GM23338 (cell line): ENCODE measurements around the gene SPAG7. TPM values are rescaled to one million over a fixed set of nuclear protein-coding genes. Genes with fewer than 3 reads are reported as not detected.

ENCODE experiments used
- ATAC-seq: fragments of 200-7000 bp; cut with Tn5 transposase; 3 replicates; pipeline ENCODE4 v1.9.1; 2020
- DNase-seq: peaks from one replicate; pipeline ENCODE4 v3.0.0-alpha.2; 2015; ENCODE audit warnings: low spot score
- H2AFZ ChIP-seq: fragments of 200-600 bp; sonication (generic); 2 replicates; pipeline ENCODE4 v1.8.0; 2016; ENCODE audit warnings: antibody characterized with exemption, mild to moderate bottlenecking, moderate library complexity
- H3F3A ChIP-seq: fragments of 200-600 bp; sonication (generic); replicated peaks from 2 replicates; pipeline ENCODE4 v1.8.0; 2017; ENCODE audit warnings: antibody characterized with exemption, mixed run types, low read depth
- H3K27ac ChIP-seq: fragments of 200-600 bp; sonication (generic); 2 replicates; pipeline ENCODE4 v1.6.1; 2016; ENCODE audit warnings: low read depth
- H3K27me3 ChIP-seq: fragments of 200-600 bp; sonication (generic); 2 replicates; pipeline ENCODE4 v1.8.0; 2016; ENCODE audit warnings: mild to moderate bottlenecking, mixed run types, moderate library complexity; ENCODE audit not compliant: insufficient read depth
- H3K36me3 ChIP-seq: fragments of 200-600 bp; sonication (generic); 2 replicates; pipeline ENCODE4 v1.8.0; 2016; ENCODE audit warnings: mild to moderate bottlenecking; ENCODE audit not compliant: insufficient read depth
- H3K4me1 ChIP-seq: fragments of 200-600 bp; sonication (generic); 2 replicates; pipeline ENCODE4 v1.8.0; 2016; ENCODE audit warnings: mild to moderate bottlenecking, moderate library complexity; ENCODE audit not compliant: insufficient read depth
- H3K4me2 ChIP-seq: fragments of 200-600 bp; sonication (generic); 2 replicates; pipeline ENCODE4 v1.7.1; 2017; ENCODE audit warnings: mixed run types
- H3K4me3 ChIP-seq: fragments of 200-600 bp; sonication (generic); 2 replicates; pipeline ENCODE4 v1.6.1; 2016; ENCODE audit warnings: mixed run types
- H3K79me2 ChIP-seq: fragments of 200-600 bp; sonication (generic); replicated peaks from 2 replicates; pipeline ENCODE4 v1.8.0; 2017; ENCODE audit warnings: mild to moderate bottlenecking; ENCODE audit not compliant: insufficient read depth
- H3K9me2 ChIP-seq: fragments of 200-600 bp; sonication (generic); 2 replicates; pipeline ENCODE4 v1.8.0; 2017; ENCODE audit not compliant: insufficient read depth
- H4K20me1 ChIP-seq: fragments of 200-600 bp; sonication (generic); replicated peaks from 2 replicates; pipeline ENCODE4 v1.8.0; 2017; ENCODE audit warnings: mild to moderate bottlenecking; ENCODE audit not compliant: insufficient read depth
- H3K27ac Mint-ChIP-seq: 2 replicates; pipeline ENCODE4 v1.8.0; 2020; ENCODE audit warnings: inconsistent platforms, mild to moderate bottlenecking, moderate library complexity, mixed read lengths
- H3K27me3 Mint-ChIP-seq: 3 replicates; pipeline ENCODE4 v1.8.0; 2022; ENCODE audit warnings: low read depth, mild to moderate bottlenecking, moderate library complexity, mixed read lengths, inconsistent platforms; ENCODE audit not compliant: insufficient read depth, poor library complexity
- H3K36me3 Mint-ChIP-seq: 3 replicates; pipeline ENCODE4 v1.8.0; 2021; ENCODE audit warnings: low read depth, mild to moderate bottlenecking, inconsistent platforms, moderate library complexity, mixed read lengths
- H3K4me1 Mint-ChIP-seq: 3 replicates; pipeline ENCODE4 v1.8.0; 2020; ENCODE audit warnings: mild to moderate bottlenecking, inconsistent platforms, mixed read lengths
- H3K4me3 Mint-ChIP-seq: 3 replicates; pipeline ENCODE4 v1.8.0; 2021; ENCODE audit warnings: moderate library complexity, mild to moderate bottlenecking, inconsistent platforms, mixed read lengths
- H3K9me3 Mint-ChIP-seq: 3 replicates; pipeline ENCODE4 v1.8.0; 2020; ENCODE audit warnings: moderate library complexity, mild to moderate bottlenecking, inconsistent platforms, mixed read lengths
- CREB1 ChIP-seq: fragments of 250-450 bp; sonication (Bioruptor Pico); IDR thresholded peaks from 2 replicates; pipeline ENCODE4 v1.5.0; 2020; ENCODE audit warnings: low read depth, mild to moderate bottlenecking, moderate library complexity
- ETS1 ChIP-seq: IDR thresholded peaks from 2 replicates; pipeline ENCODE4 v1.6.1; 2016; ENCODE audit warnings: antibody characterized with exemption
- EZH2 ChIP-seq: fragments of 200-600 bp; sonication (generic); IDR thresholded peaks from one replicate; pipeline ENCODE4 v1.8.0; 2017; ENCODE audit warnings: antibody characterized with exemption, mild to moderate bottlenecking, low read depth; ENCODE audit not compliant: unreplicated experiment
- EZH2phosphoT487 ChIP-seq: fragments of 200-600 bp; sonication (generic); IDR thresholded peaks from one replicate; pipeline ENCODE4 v1.8.1; 2018; ENCODE audit warnings: antibody characterized with exemption; ENCODE audit not compliant: unreplicated experiment
- JUNB ChIP-seq: IDR thresholded peaks from one replicate; pipeline ENCODE4 v1.6.1; 2016; ENCODE audit warnings: antibody characterized with exemption; ENCODE audit not compliant: unreplicated experiment
- POLR2AphosphoS5 ChIP-seq: IDR thresholded peaks from 2 replicates; pipeline ENCODE4 v1.6.1; 2016; ENCODE audit warnings: antibody characterized with exemption, low read depth
- STAT1 ChIP-seq: IDR thresholded peaks from one replicate; pipeline ENCODE4 v1.6.1; 2016; ENCODE audit warnings: antibody characterized with exemption; ENCODE audit not compliant: unreplicated experiment
- ZNF114 ChIP-seq: fragments of 250-450 bp; sonication (Bioruptor Pico); IDR thresholded peaks from 2 replicates; pipeline ENCODE4 v1.5.0; 2020; ENCODE audit warnings: mild to moderate bottlenecking, moderate library complexity
- ZNF331 ChIP-seq: fragments of 250-450 bp; sonication (Bioruptor Pico); IDR thresholded peaks from 2 replicates; pipeline ENCODE4 v1.5.0; 2020; ENCODE audit warnings: low read depth, mild to moderate bottlenecking, moderate library complexity
- long read RNA-seq: library from polyadenylated mRNA; unstranded; transcript quantifications from one replicate; pipeline ENCODE4 v2.0.0, GENCODE V29; 2020; ENCODE audit not compliant: unreplicated experiment
- polyA plus RNA-seq: library from polyadenylated mRNA; unstranded; fragments of >200 nt; fragmentation: Nextera tagmentation; extraction: Ambion mirVana; gene quantifications from 2 replicates; pipeline ENCODE4 v1.2.1, GENCODE V29; 2016
- total RNA-seq: library from RNA; depleted of rRNA; stranded (reverse); fragments of >200 nt; shearing (Covaris generic); gene quantifications from 2 replicates; pipeline ENCODE4 v1.2.3, GENCODE V29; 2014; rRNA removed
- TF ChIP-seq, protein P1 (sequence below), 2 experiments: fragments of 200-600 bp in 1 of 2; sonication (generic) in 1 of 2; conservative IDR thresholded peaks; 2 replicates each; pipeline versions ENCODE4 v1.5.1 to v1.6.1; 2016 to 2017; ENCODE audit warnings: antibody characterized with exemption in 2 of 2, low read depth in 2 of 2, mild to moderate bottlenecking in 2 of 2, moderate library complexity in 1 of 2
- TF ChIP-seq, protein P2 (sequence below): IDR thresholded peaks from one replicate; pipeline ENCODE4 v1.6.1; 2018; ENCODE audit warnings: antibody characterized with exemption; ENCODE audit not compliant: unreplicated experiment

SPAG7 gene
- total RNA-seq (77.9 and 85.3 TPM in 2 replicates), polyA plus RNA-seq (226 and 242 TPM in 2 replicates)
- long read RNA-seq, transcript SPAG7-201 (7 exons, 1,058 nt): major isoform, 100 of 107 reads
- long read RNA-seq, partial matches to known transcripts: 1 of 107 reads
- long read RNA-seq, other reads (novel, unspliced or antisense): 2 of 107 reads

DNA sequence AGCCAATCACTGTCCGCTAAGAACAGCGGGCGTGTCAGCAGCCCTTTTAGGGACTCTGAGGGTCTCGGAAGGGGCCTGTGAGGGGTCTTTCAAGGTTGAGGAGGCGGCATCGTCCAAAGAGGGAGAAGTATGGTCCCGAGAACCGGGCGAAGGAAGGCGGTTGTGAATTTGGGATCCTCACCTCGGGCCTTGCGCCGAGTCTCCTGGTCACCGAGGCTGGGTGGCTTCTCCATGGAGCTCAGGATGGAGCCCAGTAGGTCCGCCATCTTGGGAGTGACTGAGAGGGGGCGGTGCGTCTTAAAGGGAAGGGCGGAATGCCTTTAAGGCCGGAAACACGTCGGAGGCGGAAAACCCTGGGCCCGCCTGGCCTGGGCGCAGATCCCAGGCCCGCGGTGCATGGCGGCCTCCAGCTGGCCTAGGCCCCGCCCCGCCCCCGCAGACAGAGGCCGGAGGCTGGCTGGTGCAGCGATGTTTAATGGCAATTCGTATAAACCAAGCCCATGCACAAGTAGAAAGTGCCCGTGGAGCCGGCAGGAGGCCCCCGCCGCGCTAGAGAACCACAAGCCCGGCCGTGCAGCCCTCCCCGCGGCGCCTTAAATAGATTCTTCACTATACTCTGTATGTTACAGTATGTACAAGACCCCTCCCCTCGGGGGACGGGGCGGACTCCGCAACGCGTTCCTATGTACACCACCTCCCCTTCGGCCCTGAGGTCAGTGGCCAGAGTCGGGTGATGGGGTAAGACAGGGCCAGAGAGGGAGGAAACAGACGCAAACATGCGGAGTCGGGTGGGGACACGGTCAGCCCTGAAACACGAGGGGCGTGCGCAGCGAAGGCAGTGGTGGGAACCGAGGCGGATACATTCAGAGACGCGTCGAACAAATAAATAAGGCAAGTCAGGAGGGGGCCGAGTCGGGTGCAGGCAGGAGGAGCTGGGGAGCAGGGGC, at the start of gene SPAG7:
Gene SPAG7, minus strand, starts transcription at position 279 of the 947 bp plus-strand sequence. Its CDS starts 13 bp downstream, at position 266.
- H3K4me2 ChIP-seq: peak within 1 kb of the TSS; percentile 99
- H3K79me2 ChIP-seq: peaks cover 38% of the 10 kb centered on the region
- peak; percentile 96 for DNase-seq
- no peaks in the 10 kb centered on the region for H3K9me2 ChIP-seq
- peak within 1 kb of the TSS; percentile 69 for H3K4me3 ChIP-seq
- Mint-ChIP-seq H3K4me3 (no peak within 1 kb of the TSS), H3K36me3 (peaks cover 65% of the 10 kb centered on the region), H3K27ac (no peak within 1 kb of the TSS; the same call in 1 of the 2 replicates), H3K4me1 (peaks cover 31% of the 10 kb centered on the region), H3K27me3 (peaks cover 24% of the 10 kb centered on the region), H3K9me3 (peaks cover 18% of the 10 kb centered on the region)
- 0 out of 2 replicates have a peak, but pooled peaks cover 9% of the 10 kb centered on the region for H4K20me1 ChIP-seq
- ATAC-seq: peak; percentile 60
- peak within 1 kb of the TSS; percentile 63 for H2AFZ ChIP-seq
- TF ChIP-seq JUNB (no peak), CREB1 (peak; percentile 37), ETS1 (0 out of 2 replicates have a peak, but pooled peaks have one; percentile 2), POLR2AphosphoS5 (peak; percentile 46)
- H3K27me3 ChIP-seq: no peaks in the 10 kb centered on the region
- peaks cover 16% of the 10 kb centered on the region; the same call in 1 of the 2 replicates for H3F3A ChIP-seq
- H3K36me3 ChIP-seq: no peaks in the 10 kb centered on the region; the same call in 1 of the 2 replicates
- H3K4me1 ChIP-seq: peaks cover 26% of the 10 kb centered on the region
- H3K27ac ChIP-seq: peak within 1 kb of the TSS; percentile 97

GRCh38 chr17:5014357-5014756, 46.7 kb upstream of the SPAG7 start:
- peaks cover 56% of the 10 kb centered on the region for H3K36me3 Mint-ChIP-seq
- peaks cover 21% of the 10 kb centered on the region for H3K36me3 ChIP-seq
- H3K4me1 Mint-ChIP-seq: no peaks in the 10 kb centered on the region
- H3K4me2 ChIP-seq: no peak overlapping the region
- no peaks in the 10 kb centered on the region for H3F3A ChIP-seq
- no peaks in the 10 kb centered on the region for H4K20me1 ChIP-seq
- no peak overlapping the region for H3K4me3 ChIP-seq
- H3K27ac Mint-ChIP-seq: no peak overlapping the region
- H3K79me2 ChIP-seq: no peaks in the 10 kb centered on the region
- H3K27ac ChIP-seq: no peak overlapping the region
- DNase-seq (no peak), ATAC-seq (no peak)
- H3K4me3 Mint-ChIP-seq: no peak overlapping the region
- no peaks in the 10 kb centered on the region for H3K27me3 ChIP-seq
- peaks cover 8% of the 10 kb centered on the region for H3K27me3 Mint-ChIP-seq
- H3K4me1 ChIP-seq: no peaks in the 10 kb centered on the region
- no peaks in the 10 kb centered on the region for H3K9me3 Mint-ChIP-seq
- H2AFZ ChIP-seq: no peak overlapping the region
- H3K9me2 ChIP-seq: no peaks in the 10 kb centered on the region
- TF ChIP-seq CREB1 (no peak), EZH2 (no peak), JUNB (no peak), ZNF114 (CRISPR knock-in tag) (no peak), STAT1 (no peak), ZNF331 (CRISPR knock-in tag) (no peak), ETS1 (no peak), POLR2AphosphoS5 (no peak), EZH2phosphoT487 (no peak)
- TF ChIP-seq, protein P1, sequence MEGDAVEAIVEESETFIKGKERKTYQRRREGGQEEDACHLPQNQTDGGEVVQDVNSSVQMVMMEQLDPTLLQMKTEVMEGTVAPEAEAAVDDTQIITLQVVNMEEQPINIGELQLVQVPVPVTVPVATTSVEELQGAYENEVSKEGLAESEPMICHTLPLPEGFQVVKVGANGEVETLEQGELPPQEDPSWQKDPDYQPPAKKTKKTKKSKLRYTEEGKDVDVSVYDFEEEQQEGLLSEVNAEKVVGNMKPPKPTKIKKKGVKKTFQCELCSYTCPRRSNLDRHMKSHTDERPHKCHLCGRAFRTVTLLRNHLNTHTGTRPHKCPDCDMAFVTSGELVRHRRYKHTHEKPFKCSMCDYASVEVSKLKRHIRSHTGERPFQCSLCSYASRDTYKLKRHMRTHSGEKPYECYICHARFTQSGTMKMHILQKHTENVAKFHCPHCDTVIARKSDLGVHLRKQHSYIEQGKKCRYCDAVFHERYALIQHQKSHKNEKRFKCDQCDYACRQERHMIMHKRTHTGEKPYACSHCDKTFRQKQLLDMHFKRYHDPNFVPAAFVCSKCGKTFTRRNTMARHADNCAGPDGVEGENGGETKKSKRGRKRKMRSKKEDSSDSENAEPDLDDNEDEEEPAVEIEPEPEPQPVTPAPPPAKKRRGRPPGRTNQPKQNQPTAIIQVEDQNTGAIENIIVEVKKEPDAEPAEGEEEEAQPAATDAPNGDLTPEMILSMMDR (conservative IDR thresholded peaks at IDR 0.05; ENCODE audit: low read depth in 2 of 2): no peak
- TF ChIP-seq, protein P2, sequence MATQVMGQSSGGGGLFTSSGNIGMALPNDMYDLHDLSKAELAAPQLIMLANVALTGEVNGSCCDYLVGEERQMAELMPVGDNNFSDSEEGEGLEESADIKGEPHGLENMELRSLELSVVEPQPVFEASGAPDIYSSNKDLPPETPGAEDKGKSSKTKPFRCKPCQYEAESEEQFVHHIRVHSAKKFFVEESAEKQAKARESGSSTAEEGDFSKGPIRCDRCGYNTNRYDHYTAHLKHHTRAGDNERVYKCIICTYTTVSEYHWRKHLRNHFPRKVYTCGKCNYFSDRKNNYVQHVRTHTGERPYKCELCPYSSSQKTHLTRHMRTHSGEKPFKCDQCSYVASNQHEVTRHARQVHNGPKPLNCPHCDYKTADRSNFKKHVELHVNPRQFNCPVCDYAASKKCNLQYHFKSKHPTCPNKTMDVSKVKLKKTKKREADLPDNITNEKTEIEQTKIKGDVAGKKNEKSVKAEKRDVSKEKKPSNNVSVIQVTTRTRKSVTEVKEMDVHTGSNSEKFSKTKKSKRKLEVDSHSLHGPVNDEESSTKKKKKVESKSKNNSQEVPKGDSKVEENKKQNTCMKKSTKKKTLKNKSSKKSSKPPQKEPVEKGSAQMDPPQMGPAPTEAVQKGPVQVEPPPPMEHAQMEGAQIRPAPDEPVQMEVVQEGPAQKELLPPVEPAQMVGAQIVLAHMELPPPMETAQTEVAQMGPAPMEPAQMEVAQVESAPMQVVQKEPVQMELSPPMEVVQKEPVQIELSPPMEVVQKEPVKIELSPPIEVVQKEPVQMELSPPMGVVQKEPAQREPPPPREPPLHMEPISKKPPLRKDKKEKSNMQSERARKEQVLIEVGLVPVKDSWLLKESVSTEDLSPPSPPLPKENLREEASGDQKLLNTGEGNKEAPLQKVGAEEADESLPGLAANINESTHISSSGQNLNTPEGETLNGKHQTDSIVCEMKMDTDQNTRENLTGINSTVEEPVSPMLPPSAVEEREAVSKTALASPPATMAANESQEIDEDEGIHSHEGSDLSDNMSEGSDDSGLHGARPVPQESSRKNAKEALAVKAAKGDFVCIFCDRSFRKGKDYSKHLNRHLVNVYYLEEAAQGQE: no peak
